ENCODE results near the gene LYST.

DNA sequence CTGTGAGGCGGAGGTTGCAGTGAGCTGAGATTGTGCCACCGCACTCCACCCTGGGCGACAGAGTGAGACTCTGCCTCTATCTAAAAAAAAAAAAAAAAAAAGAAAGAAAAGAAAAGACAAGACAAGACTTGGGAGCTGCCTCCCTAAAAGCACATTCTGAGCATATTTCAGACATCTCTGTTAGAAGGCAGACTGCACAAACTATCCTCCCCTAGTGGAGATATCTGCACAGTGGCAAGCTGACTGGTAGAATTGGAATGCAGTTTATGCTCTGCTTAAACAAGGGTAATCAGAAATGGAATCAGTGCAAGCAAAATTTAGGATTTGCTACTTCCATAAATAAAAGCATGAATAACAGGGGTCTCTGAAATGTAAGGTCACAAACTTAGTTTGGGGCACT is 248.9 kb downstream of the LYST start:
- no peak for TF ChIP-seq EZH2phosphoT487 (IDR thresholded peaks at IDR 0.05; ENCODE audit: borderline replicate concordance, low read depth, low read length)
- TF ChIP-seq, protein P1, sequence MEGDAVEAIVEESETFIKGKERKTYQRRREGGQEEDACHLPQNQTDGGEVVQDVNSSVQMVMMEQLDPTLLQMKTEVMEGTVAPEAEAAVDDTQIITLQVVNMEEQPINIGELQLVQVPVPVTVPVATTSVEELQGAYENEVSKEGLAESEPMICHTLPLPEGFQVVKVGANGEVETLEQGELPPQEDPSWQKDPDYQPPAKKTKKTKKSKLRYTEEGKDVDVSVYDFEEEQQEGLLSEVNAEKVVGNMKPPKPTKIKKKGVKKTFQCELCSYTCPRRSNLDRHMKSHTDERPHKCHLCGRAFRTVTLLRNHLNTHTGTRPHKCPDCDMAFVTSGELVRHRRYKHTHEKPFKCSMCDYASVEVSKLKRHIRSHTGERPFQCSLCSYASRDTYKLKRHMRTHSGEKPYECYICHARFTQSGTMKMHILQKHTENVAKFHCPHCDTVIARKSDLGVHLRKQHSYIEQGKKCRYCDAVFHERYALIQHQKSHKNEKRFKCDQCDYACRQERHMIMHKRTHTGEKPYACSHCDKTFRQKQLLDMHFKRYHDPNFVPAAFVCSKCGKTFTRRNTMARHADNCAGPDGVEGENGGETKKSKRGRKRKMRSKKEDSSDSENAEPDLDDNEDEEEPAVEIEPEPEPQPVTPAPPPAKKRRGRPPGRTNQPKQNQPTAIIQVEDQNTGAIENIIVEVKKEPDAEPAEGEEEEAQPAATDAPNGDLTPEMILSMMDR (conservative IDR thresholded peaks at IDR 0.05; ENCODE audit: low read length) = no peak

Data from OCI-LY7 (cell line).